ENCODE measurements around the gene INF2.
"Not testable (repeated sequence)": the region's sequence is repeated elsewhere in the genome, so short reads cannot be mapped to it uniquely, and the experiment has no call there.

INF2 gene

DNA sequence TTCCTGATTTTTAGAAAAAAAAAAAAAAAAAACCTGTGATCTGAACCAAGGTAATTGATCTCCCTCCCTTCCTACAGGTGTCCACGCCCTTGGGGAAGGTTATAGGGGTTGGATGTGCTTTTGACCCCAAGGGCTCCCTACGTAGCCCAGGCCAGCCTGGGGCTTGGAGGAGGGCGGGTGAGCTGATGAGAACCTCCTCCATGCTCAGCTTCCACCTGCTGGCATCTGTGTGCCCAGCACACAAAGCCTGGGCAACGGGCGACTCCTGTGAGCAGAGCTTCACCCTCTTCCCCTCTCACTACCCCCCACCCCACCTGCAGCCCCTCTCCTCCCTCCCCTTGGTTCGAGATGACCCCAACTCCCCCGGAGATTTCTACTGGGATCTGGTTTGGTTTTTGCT lies 25.3 kb upstream of the INF2 start:
- TF ChIP-seq, protein P1, sequence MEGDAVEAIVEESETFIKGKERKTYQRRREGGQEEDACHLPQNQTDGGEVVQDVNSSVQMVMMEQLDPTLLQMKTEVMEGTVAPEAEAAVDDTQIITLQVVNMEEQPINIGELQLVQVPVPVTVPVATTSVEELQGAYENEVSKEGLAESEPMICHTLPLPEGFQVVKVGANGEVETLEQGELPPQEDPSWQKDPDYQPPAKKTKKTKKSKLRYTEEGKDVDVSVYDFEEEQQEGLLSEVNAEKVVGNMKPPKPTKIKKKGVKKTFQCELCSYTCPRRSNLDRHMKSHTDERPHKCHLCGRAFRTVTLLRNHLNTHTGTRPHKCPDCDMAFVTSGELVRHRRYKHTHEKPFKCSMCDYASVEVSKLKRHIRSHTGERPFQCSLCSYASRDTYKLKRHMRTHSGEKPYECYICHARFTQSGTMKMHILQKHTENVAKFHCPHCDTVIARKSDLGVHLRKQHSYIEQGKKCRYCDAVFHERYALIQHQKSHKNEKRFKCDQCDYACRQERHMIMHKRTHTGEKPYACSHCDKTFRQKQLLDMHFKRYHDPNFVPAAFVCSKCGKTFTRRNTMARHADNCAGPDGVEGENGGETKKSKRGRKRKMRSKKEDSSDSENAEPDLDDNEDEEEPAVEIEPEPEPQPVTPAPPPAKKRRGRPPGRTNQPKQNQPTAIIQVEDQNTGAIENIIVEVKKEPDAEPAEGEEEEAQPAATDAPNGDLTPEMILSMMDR (IDR thresholded peaks at IDR 0.05; ENCODE audit: low read depth, low read length, missing control alignments), result no peak
- H3K4me3 ChIP-seq (ENCODE audit: low read depth, low read length), result no peak overlapping the region
- DNase-seq (ENCODE audit: low read depth), result no peak

DNA sequence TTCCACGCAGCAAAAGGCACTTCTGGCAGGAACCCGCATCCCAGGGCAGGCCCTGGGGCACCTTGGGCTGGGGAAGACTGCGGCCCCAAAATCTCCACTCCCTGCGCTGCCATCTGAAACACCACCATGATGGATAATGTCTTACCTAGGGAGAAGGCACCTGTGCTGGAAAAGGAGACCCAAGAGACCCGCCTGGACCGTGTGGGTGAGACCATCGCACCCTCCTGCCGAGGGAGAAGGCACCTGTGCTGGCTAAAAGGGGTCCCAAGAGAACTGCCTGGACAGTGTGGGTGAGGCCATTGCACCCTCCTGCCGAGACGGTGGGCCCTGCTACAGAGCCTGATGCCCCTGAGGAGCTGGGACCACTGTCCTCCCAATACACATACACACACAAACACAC lies 24.8 kb upstream of the INF2 start:
- TF ChIP-seq, protein P1 (IDR thresholded peaks at IDR 0.05; ENCODE audit: low read depth, low read length, missing control alignments), result no peak
- H3K4me3 ChIP-seq (ENCODE audit: low read depth, low read length), result no peak overlapping the region
- DNase-seq (ENCODE audit: low read depth), result no peak

DNA sequence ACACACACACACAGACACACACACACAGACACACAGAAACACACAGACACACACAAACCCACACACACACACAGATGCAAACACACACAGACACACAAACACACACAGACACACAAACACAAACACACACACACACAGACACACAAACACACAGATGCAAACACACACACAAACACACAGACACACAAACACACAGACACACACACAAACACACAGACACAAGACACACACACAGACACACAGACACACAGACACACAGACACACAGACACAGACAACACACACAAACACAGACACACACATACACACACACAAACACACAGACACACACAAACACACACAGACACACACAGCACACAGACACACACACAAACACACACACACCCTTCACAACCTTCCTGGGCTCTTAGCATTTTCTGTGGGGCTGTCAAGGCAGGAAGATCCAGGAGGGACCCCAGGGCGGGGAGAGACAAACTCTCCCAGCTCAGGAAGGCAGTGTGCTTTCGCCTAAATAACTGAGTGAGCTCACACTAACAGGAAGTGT lies 24.2 kb upstream of the INF2 start:
- no peak for DNase-seq (ENCODE audit: low read depth)
- H3K4me3 ChIP-seq (ENCODE audit: low read depth, low read length), result no peak overlapping the region
- TF ChIP-seq, protein P1 (IDR thresholded peaks at IDR 0.05; ENCODE audit: low read depth, low read length, missing control alignments), result no peak

DNA sequence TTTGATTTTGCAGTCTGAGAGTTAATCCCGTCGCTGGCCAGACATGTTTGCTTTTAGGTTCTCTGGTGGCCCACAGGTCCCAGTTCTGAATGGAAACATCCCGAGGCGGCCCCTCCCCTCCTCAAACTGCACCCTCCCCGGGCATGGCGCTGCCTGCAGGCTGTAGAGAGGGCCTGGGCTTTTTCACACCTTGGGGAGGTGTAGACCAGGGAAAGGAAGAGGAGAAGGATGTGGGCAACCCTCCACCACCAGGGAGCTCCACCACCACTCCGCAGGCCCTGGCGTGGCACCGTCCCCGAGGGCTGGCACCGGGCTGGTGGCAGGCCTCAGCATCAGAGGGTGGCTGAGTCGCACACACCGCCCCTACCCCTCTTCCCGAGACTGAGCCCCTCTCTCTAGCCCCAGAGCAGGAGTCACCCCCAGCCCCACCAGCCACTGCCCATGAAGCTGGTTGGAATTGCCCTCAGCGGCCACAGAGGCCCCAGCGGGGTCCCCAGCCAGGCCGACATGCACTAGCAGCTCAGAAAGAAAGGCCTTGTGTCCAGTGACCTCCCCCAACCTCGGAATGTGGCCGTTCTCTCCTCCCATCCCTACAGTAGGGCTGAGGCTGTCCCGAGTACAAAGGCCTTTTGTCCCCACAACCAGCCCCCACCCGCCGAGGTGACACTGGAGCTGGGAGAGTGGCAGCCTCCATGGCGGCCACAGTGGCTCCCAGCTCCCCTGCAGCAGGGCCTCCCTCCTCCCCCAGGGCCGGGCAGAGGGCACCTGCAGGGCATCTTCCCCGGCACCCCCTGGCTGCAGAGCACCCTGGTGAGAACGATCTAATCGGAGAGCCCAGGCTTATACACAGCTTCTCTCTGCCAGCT lies 23.5 kb upstream of the INF2 start:
- no peak for DNase-seq (ENCODE audit: low read depth)
- TF ChIP-seq, protein P1 (IDR thresholded peaks at IDR 0.05; ENCODE audit: low read depth, low read length, missing control alignments), result peak; percentile 33

DNA sequence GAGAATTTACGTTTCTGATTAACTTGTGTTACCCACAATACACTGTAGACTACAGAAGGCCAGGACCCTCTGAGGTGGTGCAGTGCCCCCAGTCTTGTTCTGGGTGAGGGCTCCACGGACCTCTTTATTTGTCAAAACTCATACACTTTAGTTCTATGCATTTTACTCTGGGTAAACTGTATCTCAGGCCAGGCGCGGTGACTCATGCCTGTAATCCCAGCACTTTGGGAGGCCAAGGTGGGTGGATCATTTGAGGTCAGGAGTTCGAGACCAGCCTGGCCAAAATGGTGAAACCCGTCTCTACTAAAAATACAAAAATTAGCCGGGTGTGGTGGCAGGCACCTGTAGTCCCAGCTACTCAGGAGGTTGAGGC lies 22.9 kb upstream of the INF2 start:
- H3K4me3 ChIP-seq (ENCODE audit: low read depth, low read length); DNase-seq (ENCODE audit: low read depth): not testable (repeated sequence)

More for the DNA sequence above, 23.5 kb upstream of the INF2 start:
- no peak overlapping the region for H3K4me3 ChIP-seq (ENCODE audit: low read depth, low read length)

DNA sequence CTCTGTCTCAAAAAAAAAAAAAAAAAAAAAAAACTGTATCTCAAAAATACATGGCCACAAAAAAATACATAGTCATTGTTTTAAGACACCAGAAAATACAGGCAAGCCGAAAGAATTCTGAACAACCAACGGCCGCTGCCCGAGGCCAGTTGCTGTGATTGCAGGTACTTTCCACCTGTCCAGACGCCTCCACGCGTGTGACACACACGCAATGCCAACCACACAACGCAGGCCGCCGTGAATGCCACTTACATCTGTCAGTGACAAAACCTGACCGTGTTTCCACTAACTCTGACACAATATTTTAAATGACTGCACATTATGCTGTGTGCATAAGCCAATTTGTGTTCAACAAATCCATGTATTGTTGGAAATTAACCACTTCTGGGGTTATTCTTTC lies 22.4 kb upstream of the INF2 start:
- TF ChIP-seq, protein P1 (IDR thresholded peaks at IDR 0.05; ENCODE audit: low read depth, low read length, missing control alignments), result no peak
- H3K4me3 ChIP-seq (ENCODE audit: low read depth, low read length), result no peak overlapping the region
- no peak for DNase-seq (ENCODE audit: low read depth)

DNA sequence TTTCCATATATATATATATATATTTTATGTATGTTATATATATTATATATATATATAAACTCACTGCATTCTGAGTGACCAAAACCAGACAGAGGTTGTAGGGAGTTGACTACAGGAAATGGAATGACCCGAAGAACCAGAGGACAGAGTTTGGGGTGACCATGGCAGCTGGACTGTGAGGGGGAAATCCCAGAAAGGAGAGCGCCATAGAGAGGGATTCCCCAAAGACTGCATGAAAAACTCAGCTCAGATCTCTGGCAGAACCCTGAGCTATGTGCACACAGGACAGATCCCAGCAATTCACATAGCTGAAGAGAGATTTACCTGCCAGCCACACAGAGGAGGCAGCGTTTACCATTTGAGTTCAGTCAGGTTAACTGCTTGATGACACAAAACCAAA lies 19.7 kb upstream of the INF2 start:
- TF ChIP-seq, protein P1 (IDR thresholded peaks at IDR 0.05; ENCODE audit: low read depth, low read length, missing control alignments), result no peak
- no peak for DNase-seq (ENCODE audit: low read depth)
- H3K4me3 ChIP-seq (ENCODE audit: low read depth, low read length), result no peak overlapping the region

DNA sequence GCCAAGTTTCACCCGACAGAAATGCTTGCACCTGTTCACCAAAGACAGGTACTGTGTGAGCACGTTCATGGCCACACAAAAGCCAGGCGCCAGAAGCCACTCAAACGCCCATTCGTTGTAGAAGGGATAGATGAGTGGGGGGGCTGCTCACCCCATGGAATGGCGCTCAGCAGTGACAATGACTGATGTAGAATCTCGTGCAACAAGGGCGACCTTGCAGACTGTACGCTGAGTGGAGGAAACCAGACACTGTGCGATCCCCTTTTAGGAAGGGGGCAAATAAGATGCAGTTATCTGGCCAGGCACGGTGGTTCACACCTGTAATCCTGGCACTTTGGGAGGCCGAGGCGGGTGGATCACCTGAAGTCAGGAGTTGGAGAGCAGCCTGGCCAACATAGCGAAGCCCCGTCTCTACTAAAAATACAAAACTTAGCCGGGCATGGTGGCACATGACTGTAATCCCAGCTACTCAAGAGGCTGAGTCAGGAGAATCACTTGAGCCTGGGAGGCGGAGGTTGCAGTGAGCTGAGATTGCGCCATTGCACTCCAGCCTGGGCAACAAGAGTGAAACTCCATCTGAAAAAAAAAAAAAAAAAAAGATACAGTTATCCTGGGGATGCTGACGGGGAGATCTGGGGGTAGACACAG lies 18.0 kb upstream of the INF2 start:
- not testable (repeated sequence) for DNase-seq (ENCODE audit: low read depth)

DNA sequence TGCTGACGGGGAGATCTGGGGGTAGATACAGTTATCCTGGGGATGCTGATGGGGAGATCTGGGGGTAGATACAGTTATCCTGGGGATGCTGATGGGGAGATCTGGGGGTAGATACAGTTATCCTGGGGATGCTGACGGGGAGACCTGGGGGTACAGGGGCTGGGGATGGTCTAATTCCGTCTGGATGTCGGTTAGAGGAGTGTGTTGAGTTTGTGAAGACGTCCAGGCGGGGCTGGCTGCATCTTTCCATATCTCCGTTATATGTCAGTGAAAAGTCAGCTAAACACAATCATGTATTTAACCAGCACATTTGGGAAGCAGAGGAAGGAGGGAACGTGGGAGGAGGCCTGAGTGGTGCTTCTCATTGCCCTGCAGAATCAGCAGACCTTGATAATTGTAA lies 17.3 kb upstream of the INF2 start:
- DNase-seq (ENCODE audit: low read depth); H3K4me3 ChIP-seq (ENCODE audit: low read depth, low read length): not testable (repeated sequence)

More for the DNA sequence above, 18.0 kb upstream of the INF2 start:
- H3K4me3 ChIP-seq (ENCODE audit: low read depth, low read length), result not testable (repeated sequence)
